ENCODE results near the gene UNC5B. TPM values are rescaled to one million over a fixed set of nuclear protein-coding genes. Genes with fewer than 3 reads are reported as not detected.

Gene UNC5B
- total RNA-seq, 4 donors from 2014 or later: 3.9 to 7.1 (median 5.7) TPM

- Histone ChIP-seq H3K27me3 (no peaks in the 10 kb centered on the region), H3K27ac (no peak overlapping the region), H3K36me3 (no peaks in the 10 kb centered on the region), H3K4me3 (replicated peaks in 1 of 3) (no peak overlapping the region), H3K9me3 (no peaks in the 10 kb centered on the region), H3K4me1 (peaks cover 6 to 30% of the 10 kb centered on the region in 2 donors)
- 79 to 98% methylated on average over 1 of the region's 1 CpG for WGBS, 2 donors
- intact Hi-C loops (cut with DNase I): no loop called here
- no peak for TF ChIP-seq POLR2A (IDR thresholded peaks at IDR 0.05)
- no peak for TF ChIP-seq CTCF (IDR thresholded peaks at IDR 0.05)
- no peak for DNase-seq
Observed at GRCh38 chr10:71312220-71312619, 99.8 kb downstream of the UNC5B start.

- DNase-seq: peak in 1 of 2 donors; percentile 39
- intact Hi-C loops (cut with DNase I): no loop called here
- WGBS, 2 donors: 45 to 53% methylated on average over 17 to 19 of the region's 19 CpGs
- peaks cover 6 to 32% of the 10 kb centered on the region in 2 donors for H3K4me1 ChIP-seq
- H3K36me3 ChIP-seq: no peaks in the 10 kb centered on the region
- TF ChIP-seq POLR2A (IDR thresholded peaks at IDR 0.05) (no peak), CTCF (IDR thresholded peaks at IDR 0.05) (no peak)
- H3K4me3 ChIP-seq (replicated peaks in 1 of 3): no peak overlapping the region
- H3K27me3 ChIP-seq: no peaks in the 10 kb centered on the region
- peak overlapping the region in 2 of 3 donors; percentile 3 to 17 for H3K27ac ChIP-seq
- no peaks in the 10 kb centered on the region for H3K9me3 ChIP-seq
Observed at GRCh38 chr10:71312811-71313789, 100.7 kb downstream of the UNC5B start.

GRCh38 chr10:71314028-71314693, 101.8 kb downstream of the UNC5B start:
- Histone ChIP-seq H3K9me3 (no peaks in the 10 kb centered on the region), H3K27me3 (no peaks in the 10 kb centered on the region), H3K4me3 (replicated peaks in 1 of 3) (no peak overlapping the region), H3K36me3 (no peaks in the 10 kb centered on the region), H3K4me1 (peaks cover 9 to 32% of the 10 kb centered on the region in 2 donors), H3K27ac (no peak overlapping the region)
- intact Hi-C loops (cut with DNase I): no loop called here
- TF ChIP-seq POLR2A (IDR thresholded peaks at IDR 0.05): no peak
- TF ChIP-seq CTCF (IDR thresholded peaks at IDR 0.05): peak; percentile 64 to 91 (median 79)
- 9 to 12% methylated on average over 16 to 21 of the region's 21 CpGs for WGBS, 2 donors
- peak in 1 of 2 donors; percentile 49 for DNase-seq

- 54 to 58% methylated on average over 8 to 11 of the region's 11 CpGs for WGBS, 2 donors
- Histone ChIP-seq H3K4me3 (replicated peaks in 1 of 3) (no peak overlapping the region), H3K27me3 (no peaks in the 10 kb centered on the region), H3K27ac (no peak overlapping the region), H3K36me3 (no peaks in the 10 kb centered on the region), H3K9me3 (no peaks in the 10 kb centered on the region), H3K4me1 (peaks cover 11 to 33% of the 10 kb centered on the region in 2 donors)
- no peak for DNase-seq
- no peak for TF ChIP-seq CTCF (IDR thresholded peaks at IDR 0.05)
- TF ChIP-seq POLR2A (IDR thresholded peaks at IDR 0.05): no peak
- intact Hi-C loops (cut with DNase I): loop anchor here (5.0 kb wide), 3 partner anchors 258 to 498 kb away; no protein-coding TSS in a partner anchor
Observed at GRCh38 chr10:71314694-71315225, 102.4 kb downstream of the UNC5B start.

Measured in thyroid gland (tissue), 4 donors.